ENCODE data around the gene NCOA3. TPM values are rescaled to one million over a fixed set of nuclear protein-coding genes. Genes with fewer than 3 reads are reported as not detected.

The NCOA3 gene
- total and polyA plus RNA-seq, 2 of the 8 experiments (the other 6 are each of a cell fraction or from before 2014, with no cell fraction given) = 7.9 to 24.7 TPM

DNA sequence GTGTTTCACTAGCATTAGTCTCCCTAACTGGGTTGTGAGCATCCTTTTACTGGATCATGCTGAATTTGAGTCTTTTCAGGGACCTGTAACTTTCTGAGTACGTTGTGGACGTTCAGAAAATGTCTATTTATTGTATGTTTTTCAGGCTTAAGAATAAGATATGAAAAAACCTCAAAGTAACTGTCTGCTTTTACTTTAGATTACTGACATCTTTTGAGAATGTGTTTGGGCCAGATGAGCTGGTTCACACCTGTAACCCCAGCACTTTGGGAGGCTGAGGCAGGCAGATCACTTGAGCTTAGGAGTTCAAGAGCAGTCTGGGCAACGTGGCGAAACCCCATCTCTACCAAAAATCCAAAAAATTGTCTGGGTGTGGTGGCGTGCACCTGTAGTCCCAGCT, 32.7 kb downstream of the NCOA3 start:
- H3K18ac ChIP-seq (ENCODE audit: extremely low read depth, low read length) = no peak overlapping the region
- no peaks in the 10 kb centered on the region for H3K9me3 ChIP-seq (ENCODE audit: insufficient read depth in 2 of 2, low read depth in 1 of 2, low read length in 1 of 2)
- 91% methylated on average over 5 of the region's 5 CpGs; no CpG with 5 or more reads in 1 of the 2 experiments for WGBS, 2 experiments (ENCODE audit: extremely low coverage in 1 of 2, insufficient coverage in 1 of 2, insufficient read length in 1 of 2, insufficient replicate concordance in 2 of 2, low coverage in 1 of 2, low lambda C conversion rate in 2 of 2, missing lambda C conversion rate in 1 of 2)
- H2BK20ac ChIP-seq (ENCODE audit: low read length) = no peak overlapping the region
- no peak overlapping the region for H3K4me2 ChIP-seq (ENCODE audit: insufficient read depth in 1 of 2, low read depth in 2 of 2, low read length in 2 of 2)
- peaks cover 5% of the 10 kb centered on the region; the same call in 1 of the 2 replicates for H3K79me1 ChIP-seq (ENCODE audit: low read depth, low read length)
- H2BK120ac ChIP-seq (replicated peaks; ENCODE audit: low read depth, low read length) = no peak overlapping the region
- H3K79me2 ChIP-seq (ENCODE audit: control insufficient read depth in 1 of 2, insufficient read depth in 2 of 2, low read length in 2 of 2) = peaks cover 0 to 62% of the 10 kb centered on the region in 2 experiments
- no peak overlapping the region for H3K4me3 ChIP-seq (ENCODE audit: extremely low read depth in 1 of 4, insufficient read depth in 2 of 4, low read depth in 3 of 4, low read length in 4 of 4)
- ChIA-PET CTCF (ENCODE audit: partially characterized antibody) (interaction anchor here (0.6 to 4.4 kb wide), 16 partner anchors 11 to 158 kb away, joined by 3 to 20 read pairs (median 4); no protein-coding TSS in a partner anchor), POLR2A (ENCODE audit: partially characterized antibody) (interaction anchor here (0.8 to 1.2 kb wide), 3 partner anchors 16 to 32 kb away, joined by 3 to 4 read pairs (median 3); no protein-coding TSS in a partner anchor)
- no peak overlapping the region for H3K56ac ChIP-seq (replicated peaks; ENCODE audit: insufficient read length, low read depth, low read length)
- H4K20me1 ChIP-seq (replicated peaks in 1 of 2; ENCODE audit: control insufficient read depth in 1 of 2, insufficient read depth in 2 of 2, low read length in 2 of 2) = peaks cover 1 to 5% of the 10 kb centered on the region in 2 experiments
- no peak overlapping the region for H3K9ac ChIP-seq (replicated peaks in 1 of 4; ENCODE audit: extremely low read depth in 1 of 4, low read depth in 3 of 4, low read length in 3 of 4)
- no peak overlapping the region for H2AFZ ChIP-seq (ENCODE audit: low read length)
- H4K8ac ChIP-seq (ENCODE audit: extremely low read depth, insufficient read depth, low read length) = no peak overlapping the region
- DNase-seq (ENCODE audit: low read depth in 1 of 2, low spot score in 2 of 2) (no peak), FAIRE-seq (no peak)
- no peak overlapping the region for H3K27ac ChIP-seq (ENCODE audit: low read depth, low read length)
- H2BK15ac ChIP-seq (ENCODE audit: low read length) = no peak overlapping the region
- no peak overlapping the region for H3K23ac ChIP-seq (ENCODE audit: insufficient read length)
- no peak for TF ChIP-seq KDM1A (IDR thresholded peaks at IDR 0.05; ENCODE audit: borderline replicate concordance, low read length)
- no peak for TF ChIP-seq CEBPB (IDR thresholded peaks at IDR 0.05; ENCODE audit: low read depth, low read length)
- no peak for TF ChIP-seq CHD1 (IDR thresholded peaks at IDR 0.05; ENCODE audit: low read depth, low read length)
- TF ChIP-seq TBP (IDR thresholded peaks at IDR 0.05; ENCODE audit: low read depth, low read length) = no peak
- TF ChIP-seq EZH2 (IDR thresholded peaks at IDR 0.05; ENCODE audit: low read depth, low read length, severe bottlenecking) = no peak
- no peak for TF ChIP-seq POLR2AphosphoS5 (IDR thresholded peaks at IDR 0.05; ENCODE audit: low read depth, low read length)
- TF ChIP-seq CHD2 (IDR thresholded peaks at IDR 0.05; ENCODE audit: low read length) = no peak
- no peak for TF ChIP-seq BACH1 (IDR thresholded peaks at IDR 0.05; ENCODE audit: low read length)
- no peak for TF ChIP-seq SIN3A (conservative IDR thresholded peaks at IDR 0.05 in 1 of 2, IDR thresholded peaks at IDR 0.05 in 1 of 2; ENCODE audit: low read depth in 1 of 2, low read length in 2 of 2)
- no peak for TF ChIP-seq JUND (IDR thresholded peaks at IDR 0.05; ENCODE audit: low read length)
- no peak for TF ChIP-seq TAF1 (IDR thresholded peaks at IDR 0.05; ENCODE audit: low read depth, low read length)
- TF ChIP-seq, protein P1, sequence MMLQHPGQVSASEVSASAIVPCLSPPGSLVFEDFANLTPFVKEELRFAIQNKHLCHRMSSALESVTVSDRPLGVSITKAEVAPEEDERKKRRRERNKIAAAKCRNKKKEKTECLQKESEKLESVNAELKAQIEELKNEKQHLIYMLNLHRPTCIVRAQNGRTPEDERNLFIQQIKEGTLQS (IDR thresholded peaks at IDR 0.05; ENCODE audit: insufficient read depth, low read depth, low read length) = no peak
- no peak for TF ChIP-seq EP300 (IDR thresholded peaks at IDR 0.05; ENCODE audit: borderline replicate concordance in 1 of 2, low read depth in 2 of 2, low read length in 2 of 2)
- H3K36me3 ChIP-seq (ENCODE audit: control insufficient read depth in 2 of 4, insufficient read depth in 4 of 4, low read length in 3 of 4) = no peaks in the 10 kb centered on the region
- no peaks in the 10 kb centered on the region; the same call in 1 of the 2 replicates for H3K23me2 ChIP-seq (ENCODE audit: low read depth, low read length)
- no peaks in the 10 kb centered on the region for H3K27me3 ChIP-seq (replicated peaks in 1 of 4; ENCODE audit: control insufficient read depth in 3 of 4, extremely low read depth in 1 of 4, insufficient read depth in 3 of 4, low read length in 3 of 4)
- peaks cover 0 to 2% (median 1%) of the 10 kb centered on the region in 4 experiments; a peak in 2 of 7 replicates for H3K4me1 ChIP-seq (replicated peaks in 1 of 4; ENCODE audit: control insufficient read depth in 3 of 4, insufficient read depth in 4 of 4, low read length in 3 of 4)
- no peak overlapping the region for H2BK5ac ChIP-seq (ENCODE audit: low read depth, low read length)
- H2BK12ac ChIP-seq (ENCODE audit: low read depth, low read length) = no peak overlapping the region
- H4K91ac ChIP-seq (replicated peaks; ENCODE audit: insufficient read length, low read length) = no peak overlapping the region
- H4K5ac ChIP-seq (ENCODE audit: insufficient read length, low read depth, low read length) = no peak overlapping the region
- no peak overlapping the region for H3K4ac ChIP-seq (replicated peaks; ENCODE audit: insufficient read length, low read depth, low read length)
- H2AK5ac ChIP-seq (ENCODE audit: low read depth, low read length) = no peak overlapping the region
- H3K14ac ChIP-seq (ENCODE audit: insufficient read length) = no peak overlapping the region
